Keratinocyte (primary cell): ENCODE data around the gene PITX3. TPM values are rescaled to one million over a fixed set of nuclear protein-coding genes. Genes with fewer than 3 reads are reported as not detected.
A peak's percentile ranks its signal among the peaks of the same experiment; 100 is the strongest.

Source experiments
- DNase-seq: peaks from one replicate; pipeline ENCODE4 v3.0.0-alpha.2; 2011; ENCODE audit warnings: low read depth, missing footprints, low spot score
- FAIRE-seq: peaks from 2 replicates; lab custom pipeline; 2011; peaks lifted over from hg19 to GRCh38; lab: Jason Lieb, UNC
- H2AFZ ChIP-seq: 2 replicates; pipeline ENCODE4 v1.6.0; 2012; ENCODE audit warnings: low read length, control low read depth, inconsistent platforms; ENCODE audit not compliant: control insufficient read depth
- H3K27ac ChIP-seq: 2 replicates; pipeline ENCODE4 v1.5.1; 2011; ENCODE audit warnings: low read length; ENCODE audit not compliant: control insufficient read depth, insufficient read depth
- H3K27me3 ChIP-seq: 3 replicates; pipeline ENCODE4 v1.6.0; 2011; ENCODE audit warnings: low read length; ENCODE audit not compliant: control insufficient read depth, insufficient read depth; ENCODE audit errors: extremely low read depth
- H3K36me3 ChIP-seq, 2 experiments: 2 replicates in 1 of 2; 3 replicates in 1 of 2; pipeline ENCODE4 v1.5.1; 2011; ENCODE audit warnings: low read length in 2 of 2, mild to moderate bottlenecking in 1 of 2; ENCODE audit not compliant: control insufficient read depth in 2 of 2, insufficient read depth in 2 of 2; ENCODE audit errors: extremely low read depth in 1 of 2
- H3K4me1 ChIP-seq: 3 replicates; pipeline ENCODE4 v1.5.1; 2011; ENCODE audit warnings: low read length; ENCODE audit not compliant: control insufficient read depth, insufficient read depth; ENCODE audit errors: extremely low read depth
- H3K4me2 ChIP-seq: 3 replicates; pipeline ENCODE4 v1.6.0; 2011; ENCODE audit warnings: low read depth, low read length; ENCODE audit not compliant: control insufficient read depth, insufficient read depth; ENCODE audit errors: extremely low read depth
- H3K4me3 ChIP-seq, 3 experiments: fragments of 200-600 bp in 1 of 3; sonication (generic) in 1 of 3; 2 replicates in 2 of 3; 3 replicates in 1 of 3; pipeline ENCODE4 v1.5.1; 2011 to 2016; ENCODE audit warnings: low read length in 3 of 3, mild to moderate bottlenecking in 3 of 3, control low read depth in 2 of 3, inconsistent platforms in 1 of 3, low read depth in 1 of 3, mixed read lengths in 1 of 3, mixed run types in 1 of 3, moderate library complexity in 1 of 3; ENCODE audit not compliant: control insufficient read depth in 2 of 3, insufficient read depth in 2 of 3; ENCODE audit errors: extremely low read depth in 1 of 3
- H3K79me2 ChIP-seq: 2 replicates; pipeline ENCODE4 v1.6.0; 2012; ENCODE audit warnings: low read length; ENCODE audit not compliant: control insufficient read depth, insufficient read depth
- H3K9ac ChIP-seq: 3 replicates; pipeline ENCODE4 v1.6.0; 2011; ENCODE audit warnings: low read length; ENCODE audit not compliant: control insufficient read depth, insufficient read depth; ENCODE audit errors: extremely low read depth
- H3K9me1 ChIP-seq: 3 replicates; pipeline ENCODE4 v1.6.0; 2011; ENCODE audit warnings: low read length; ENCODE audit not compliant: control insufficient read depth, insufficient read depth; ENCODE audit errors: extremely low read depth
- H3K9me3 ChIP-seq: 2 replicates; pipeline ENCODE4 v1.5.1; 2012; ENCODE audit warnings: low read depth, low read length; ENCODE audit not compliant: control insufficient read depth
- H4K20me1 ChIP-seq: 3 replicates; pipeline ENCODE4 v1.6.0; 2011; ENCODE audit warnings: low read length; ENCODE audit not compliant: control insufficient read depth, insufficient read depth; ENCODE audit errors: extremely low read depth
- CTCF ChIP-seq, 3 experiments: IDR thresholded peaks in 1 of 3; conservative IDR thresholded peaks in 1 of 3; optimal IDR thresholded peaks in 1 of 3; 2 replicates in 2 of 3; 3 replicates in 1 of 3; pipeline versions ENCODE3 to v1.5.1; 2011; ENCODE audit warnings: low read length in 3 of 3, mild to moderate bottlenecking in 3 of 3, moderate library complexity in 2 of 3, control low read depth in 1 of 3, inconsistent platforms in 1 of 3; ENCODE audit not compliant: insufficient read depth in 2 of 3; ENCODE audit errors: extremely low read depth in 1 of 3
- EZH2 ChIP-seq: IDR thresholded peaks from one replicate; pipeline ENCODE4 v1.6.1; 2012; ENCODE audit warnings: inconsistent platforms, mild to moderate bottlenecking, low read length, moderate library complexity
- dilution Hi-C: fragments of 300-500 bp; cut with MboI; formaldehyde crosslinking; loops from one replicate; pipeline ENCODE4 v1.7.0; 2020; ENCODE audit warnings: low sequenced_read_pairs; ENCODE audit not compliant: extremely low pct_ligation_motif_present
- polyA plus RNA-seq, 5 experiments: library from polyadenylated mRNA; depleted of rRNA in 3 of 5; stranded (reverse) in 3 of 5; stranded (forward) in 1 of 5; unstranded in 1 of 5; fragments of >200 nt; gene quantifications; 1 replicate in 1 of 5; 2 replicates in 3 of 5; 3 replicates in 1 of 5; pipeline versions ENCODE4 v1.2.1 to v1.2.3, GENCODE V29; 2011 to 2012; ENCODE audit warnings: missing spikeins in 2 of 5, low read depth in 1 of 5, low replicate concordance in 1 of 5

PITX3 gene
- polyA plus RNA-seq, 1 donor (not counting 4 experiments of a cell fraction or from before 2014, with no cell fraction given), result not detected

DNA sequence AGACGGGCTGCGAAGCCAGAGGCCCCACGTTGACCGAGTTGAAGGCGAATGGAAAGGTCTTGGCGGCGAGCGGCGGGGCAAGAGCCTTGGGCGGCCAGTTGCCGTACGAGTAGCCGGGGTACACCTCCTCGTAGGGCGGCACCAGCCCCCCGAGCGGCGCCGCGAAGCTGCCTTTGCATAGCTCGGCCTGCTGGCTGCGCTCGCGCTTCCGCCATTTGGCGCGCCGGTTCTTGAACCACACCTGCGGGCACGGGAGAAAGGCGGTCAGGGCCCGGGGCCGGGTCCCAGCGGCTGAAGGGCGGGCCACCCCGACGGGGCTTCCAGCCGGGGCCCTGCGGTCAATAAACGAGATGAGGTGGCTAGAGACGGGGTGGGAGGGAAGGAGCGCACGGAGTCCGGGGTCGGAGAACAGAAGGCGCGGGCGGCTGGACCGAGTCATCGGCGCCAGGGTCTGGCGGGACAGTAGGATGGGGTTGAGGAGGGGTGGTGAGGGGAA lies 10.4 kb downstream of the PITX3 start:
- peak overlapping the region; percentile 90 for H3K4me2 ChIP-seq
- peak overlapping the region; percentile 33 for H3K9ac ChIP-seq
- FAIRE-seq (no peak), DNase-seq (no peak)
- peak overlapping the region; percentile 19 to 68 (median 51) for H3K4me3 ChIP-seq
- H3K9me3 ChIP-seq, result no peaks in the 10 kb centered on the region
- H3K79me2 ChIP-seq, result no peaks in the 10 kb centered on the region
- TF ChIP-seq CTCF (optimal IDR thresholded peaks at IDR 0.05 in 1 of 3, IDR thresholded peaks at IDR 0.05 in 1 of 3, conservative IDR thresholded peaks at IDR 0.05 in 1 of 3; ENCODE audit: extremely low read depth in 1 of 3, insufficient read depth in 2 of 3, low read length in 3 of 3) (peak in 2 of 3 experiments; percentile 48 to 64), EZH2 (peak; percentile 66)
- H4K20me1 ChIP-seq, result no peaks in the 10 kb centered on the region
- no peak overlapping the region for H3K27ac ChIP-seq
- no peaks in the 10 kb centered on the region for H3K36me3 ChIP-seq
- peaks cover 25% of the 10 kb centered on the region for H3K4me1 ChIP-seq
- peaks cover 38% of the 10 kb centered on the region for H3K27me3 ChIP-seq
- H3K9me1 ChIP-seq, result no peaks in the 10 kb centered on the region
- peak overlapping the region; percentile 84 for H2AFZ ChIP-seq
- dilution Hi-C loops, result no loop called here

DNA sequence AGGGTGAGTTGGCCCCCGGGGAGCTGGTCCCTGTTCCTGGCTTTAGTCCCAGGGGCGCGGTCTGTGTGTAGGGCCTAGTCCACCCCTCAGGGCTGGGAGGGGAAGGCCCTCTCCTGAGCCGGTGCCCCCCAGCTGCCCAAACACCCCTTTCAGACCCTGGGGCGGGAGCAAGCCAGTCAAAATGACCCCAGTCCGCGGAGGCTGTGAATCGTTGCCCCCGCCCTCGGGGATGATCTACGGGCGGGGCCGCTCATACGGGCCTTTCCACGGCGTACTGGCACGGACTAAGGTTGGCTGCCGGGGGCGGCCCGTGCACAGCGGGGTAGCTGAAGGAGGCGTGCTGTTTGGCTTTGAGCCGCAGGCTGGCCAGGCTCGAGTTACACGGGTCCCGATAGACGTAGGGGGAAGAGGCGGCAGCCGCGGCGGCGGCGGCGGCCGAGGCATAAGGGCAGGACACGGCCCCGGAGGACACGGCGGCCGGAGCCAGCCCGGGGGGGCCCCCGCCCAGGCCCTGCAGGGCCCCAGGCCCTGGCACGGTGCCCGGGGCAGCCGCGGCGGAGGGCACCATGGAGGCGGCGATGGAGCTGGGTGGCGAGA lies 10.9 kb downstream of the PITX3 start:
- DNase-seq (no peak), FAIRE-seq (no peak)
- Histone ChIP-seq H3K4me2 (peak overlapping the region; percentile 90), H3K79me2 (no peaks in the 10 kb centered on the region), H4K20me1 (no peaks in the 10 kb centered on the region), H3K27ac (no peak overlapping the region), H3K36me3 (no peaks in the 10 kb centered on the region), H3K4me1 (peaks cover 26% of the 10 kb centered on the region), H3K9me1 (no peaks in the 10 kb centered on the region), H3K4me3 (peak overlapping the region; percentile 19 to 68 (median 51)), H2AFZ (peak overlapping the region; percentile 84), H3K9me3 (no peaks in the 10 kb centered on the region), H3K27me3 (peaks cover 38% of the 10 kb centered on the region), H3K9ac (peak overlapping the region; percentile 33)
- dilution Hi-C loops, result no loop called here
- TF ChIP-seq EZH2 (no peak), CTCF (optimal IDR thresholded peaks at IDR 0.05 in 1 of 3, IDR thresholded peaks at IDR 0.05 in 1 of 3, conservative IDR thresholded peaks at IDR 0.05 in 1 of 3; ENCODE audit: extremely low read depth in 1 of 3, insufficient read depth in 2 of 3, low read length in 3 of 3) (no peak)
